WI38 (cell line): ENCODE results near the gene KRTAP5-9.
"Not testable (repeated sequence)": the region's sequence is repeated elsewhere in the genome, so short reads cannot be mapped to it uniquely, and the experiment has no call there.

Experiments
- H3K4me3 ChIP-seq: 2 replicates; pipeline ENCODE4 v1.5.1; 2011; ENCODE audit warnings: low read depth, mild to moderate bottlenecking, control low read depth, low read length
- TF ChIP-seq, protein P1 (sequence below): IDR thresholded peaks from 2 replicates; pipeline ENCODE4 v1.5.1; 2012; ENCODE audit warnings: low read depth, mild to moderate bottlenecking, control low read depth, low read length

KRTAP5-9 gene

GRCh38 chr11:71566081-71566620 lies 17.9 kb downstream of the KRTAP5-9 start:
- no peak overlapping the region for H3K4me3 ChIP-seq
- TF ChIP-seq, protein P1, sequence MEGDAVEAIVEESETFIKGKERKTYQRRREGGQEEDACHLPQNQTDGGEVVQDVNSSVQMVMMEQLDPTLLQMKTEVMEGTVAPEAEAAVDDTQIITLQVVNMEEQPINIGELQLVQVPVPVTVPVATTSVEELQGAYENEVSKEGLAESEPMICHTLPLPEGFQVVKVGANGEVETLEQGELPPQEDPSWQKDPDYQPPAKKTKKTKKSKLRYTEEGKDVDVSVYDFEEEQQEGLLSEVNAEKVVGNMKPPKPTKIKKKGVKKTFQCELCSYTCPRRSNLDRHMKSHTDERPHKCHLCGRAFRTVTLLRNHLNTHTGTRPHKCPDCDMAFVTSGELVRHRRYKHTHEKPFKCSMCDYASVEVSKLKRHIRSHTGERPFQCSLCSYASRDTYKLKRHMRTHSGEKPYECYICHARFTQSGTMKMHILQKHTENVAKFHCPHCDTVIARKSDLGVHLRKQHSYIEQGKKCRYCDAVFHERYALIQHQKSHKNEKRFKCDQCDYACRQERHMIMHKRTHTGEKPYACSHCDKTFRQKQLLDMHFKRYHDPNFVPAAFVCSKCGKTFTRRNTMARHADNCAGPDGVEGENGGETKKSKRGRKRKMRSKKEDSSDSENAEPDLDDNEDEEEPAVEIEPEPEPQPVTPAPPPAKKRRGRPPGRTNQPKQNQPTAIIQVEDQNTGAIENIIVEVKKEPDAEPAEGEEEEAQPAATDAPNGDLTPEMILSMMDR = no peak

GRCh38 chr11:71566626-71567599 lies 18.7 kb downstream of the KRTAP5-9 start:
- H3K4me3 ChIP-seq = not testable (repeated sequence)

- H3K4me3 ChIP-seq = not testable (repeated sequence)
Observed at GRCh38 chr11:71567633-71568032, 19.4 kb downstream of the KRTAP5-9 start.

DNA sequence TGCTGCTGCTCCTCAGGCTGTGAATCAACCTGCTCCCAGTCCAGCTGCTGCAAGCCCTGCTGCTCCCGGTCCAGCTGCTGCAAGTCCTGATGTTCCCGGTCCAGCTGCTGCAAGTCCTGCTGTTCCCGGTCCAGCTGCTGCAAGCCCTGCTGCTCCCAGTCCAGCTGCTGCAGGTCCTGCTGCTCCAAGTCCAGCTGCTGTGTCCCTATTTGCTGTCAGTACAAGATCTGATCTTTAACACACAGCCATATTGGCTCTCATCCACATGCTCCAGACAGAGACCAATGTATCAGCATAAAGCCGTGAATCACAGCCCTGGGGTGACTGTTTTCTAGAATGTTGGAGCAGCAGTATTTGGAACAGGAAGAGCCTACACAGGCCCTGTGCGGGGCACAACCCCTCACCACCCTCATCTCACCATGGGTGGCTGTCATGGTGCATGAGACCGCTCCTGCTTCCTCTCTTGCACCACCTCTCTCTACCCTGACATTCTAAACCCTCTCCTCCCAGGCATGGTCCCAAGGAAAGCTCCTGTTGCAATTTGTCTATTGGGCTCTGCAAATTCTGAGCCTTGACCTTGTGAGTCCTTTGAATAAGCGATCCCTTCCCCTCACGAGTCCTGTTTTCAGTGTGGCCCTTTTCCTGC lies 20.6 kb downstream of the KRTAP5-9 start:
- TF ChIP-seq, protein P1 = no peak
- H3K4me3 ChIP-seq = no peak overlapping the region

DNA sequence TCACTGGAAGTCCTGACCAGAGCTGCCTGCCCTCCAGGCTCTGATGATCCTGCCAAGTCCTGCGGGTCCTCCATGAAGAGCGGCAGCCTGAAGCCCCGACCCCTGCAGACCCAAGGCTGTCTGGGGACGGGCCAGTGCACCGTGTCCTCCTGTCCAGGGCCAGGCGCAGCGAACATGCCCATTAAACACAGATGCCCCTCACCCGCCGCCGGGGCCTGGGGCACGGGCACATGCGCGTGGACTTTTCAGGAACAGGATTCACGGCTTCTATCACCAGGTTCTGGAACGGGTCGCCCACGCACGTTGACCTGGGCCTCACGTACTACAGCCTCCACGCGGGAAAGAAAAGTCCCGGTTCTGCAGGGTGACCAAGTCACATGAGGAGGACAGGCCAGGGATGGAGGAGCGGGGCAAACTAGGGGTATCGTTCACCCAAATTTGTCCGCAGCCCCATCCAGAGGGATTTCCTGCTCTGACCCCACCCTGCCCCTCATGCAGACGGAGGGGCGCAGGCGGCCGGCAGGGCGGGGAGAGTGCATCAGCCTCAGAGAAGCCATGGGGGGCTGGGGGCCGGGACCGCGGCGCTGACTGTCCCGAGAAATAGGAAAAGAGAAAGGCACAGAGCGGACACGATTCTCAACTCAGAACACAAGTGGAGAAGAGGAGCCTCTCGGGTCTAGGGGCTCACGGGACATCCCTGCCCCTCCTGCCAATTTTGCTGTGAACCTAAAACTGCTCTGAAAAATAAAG lies 23.1 kb downstream of the KRTAP5-9 start:
- H3K4me3 ChIP-seq = not testable (repeated sequence)

DNA sequence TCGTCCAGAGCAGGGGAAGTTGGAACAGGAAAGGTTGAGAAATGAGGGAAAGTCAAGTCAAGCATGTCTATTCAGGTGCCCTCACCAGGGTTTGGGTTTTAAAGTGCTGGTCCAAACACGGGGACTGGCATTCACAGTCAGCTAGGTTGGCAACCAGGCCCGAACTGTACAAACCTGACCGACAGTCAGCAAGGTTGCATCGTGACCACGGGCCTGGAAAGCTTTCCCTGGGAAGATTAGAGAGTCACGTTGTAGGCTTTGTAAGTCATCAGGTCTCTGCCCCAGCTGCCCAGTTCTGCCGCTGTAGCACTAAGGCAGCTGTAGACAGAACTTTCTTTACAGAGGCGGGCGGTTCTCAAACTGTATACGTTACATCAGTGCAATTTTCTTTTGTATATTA lies 24.6 kb downstream of the KRTAP5-9 start:
- H3K4me3 ChIP-seq = no peak overlapping the region
- TF ChIP-seq, protein P1 = no peak

DNA sequence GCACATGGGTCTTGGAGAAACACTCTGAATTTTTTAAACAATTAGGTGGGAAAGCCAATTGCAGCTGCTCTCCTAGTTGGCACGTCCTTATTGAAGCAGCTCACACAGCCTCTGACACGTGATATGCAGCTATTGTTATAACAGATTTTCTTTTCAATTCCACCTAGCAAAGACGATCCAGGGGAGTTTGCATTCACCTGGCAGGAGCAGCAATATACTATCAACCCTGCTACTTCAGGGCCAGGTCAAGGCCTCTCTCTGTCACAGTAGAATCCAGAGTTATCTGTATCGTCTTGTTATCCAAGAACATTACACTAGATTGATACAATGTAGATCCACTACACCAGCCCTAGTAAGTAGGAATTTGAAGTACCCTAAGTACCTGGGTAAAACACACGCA lies 26.2 kb downstream of the KRTAP5-9 start:
- H3K4me3 ChIP-seq = no peak overlapping the region
- TF ChIP-seq, protein P1 = no peak

- H3K4me3 ChIP-seq = no peak overlapping the region
- TF ChIP-seq, protein P1 = no peak
Observed at GRCh38 chr11:71575723-71576424, 27.7 kb downstream of the KRTAP5-9 start.

DNA sequence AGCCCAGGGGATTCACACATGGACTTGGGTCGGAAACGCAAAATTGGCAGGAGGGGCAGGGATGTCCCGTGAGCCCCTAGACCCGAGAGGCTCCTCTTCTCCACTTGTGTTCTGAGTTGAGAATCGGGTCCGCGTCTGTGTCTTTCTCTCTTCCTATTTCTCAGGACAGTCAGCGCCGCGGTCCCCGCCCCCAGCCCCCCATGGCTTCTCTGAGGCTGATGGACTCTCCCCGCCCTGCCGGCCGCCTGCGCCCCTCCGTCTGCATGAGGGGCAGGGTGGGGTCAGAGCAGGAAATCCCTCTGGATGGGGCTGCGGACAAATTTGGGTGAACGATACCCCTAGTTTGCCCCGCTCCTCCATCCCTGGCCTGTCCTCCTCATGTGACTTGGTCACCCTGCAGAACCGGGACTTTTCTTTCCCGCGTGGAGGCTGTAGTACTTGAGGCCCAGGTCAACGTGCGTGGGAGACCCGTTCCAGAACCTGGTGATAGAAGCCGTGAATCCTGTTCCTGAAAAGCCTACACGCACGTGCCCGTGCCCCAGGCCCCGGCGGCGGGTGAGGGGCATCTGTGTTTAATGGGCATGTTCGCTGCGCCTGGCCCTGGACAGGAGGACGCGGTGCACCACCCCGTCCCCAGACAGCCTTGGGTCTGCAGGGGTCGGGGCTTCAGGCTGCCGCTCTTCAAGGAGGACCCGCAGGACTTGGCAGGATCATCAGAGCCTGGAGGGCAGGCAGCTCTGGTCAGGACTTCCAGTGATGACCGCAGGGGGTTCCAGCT lies 28.7 kb downstream of the KRTAP5-9 start:
- not testable (repeated sequence) for H3K4me3 ChIP-seq
